Left lung (tissue), 10 donors: ENCODE data around the gene SLC12A7. TPM values are rescaled to one million over a fixed set of nuclear protein-coding genes. Genes with fewer than 3 reads are reported as not detected.
A peak's percentile ranks its signal among the peaks of the same experiment; 100 is the strongest.

Source experiments
- ATAC-seq: fragments of 200-7000 bp; cut with Tn5 transposase; one replicate; pipeline ENCODE4 v1.9.1; 2020; ENCODE audit warnings: moderate library complexity
- DNase-seq, 4 donors: peaks; one replicate each; pipeline ENCODE4 v3.0.0-alpha.2; 2013 to 2020
- H3K27ac ChIP-seq, 2 donors: fragments of 200-600 bp; sonication (generic) in 1 of 2; one replicate each; pipeline versions ENCODE4 v1.5.0 to v1.8.0; 2020 to 2021
- H3K27me3 ChIP-seq, 2 donors: fragments of 200-600 bp; sonication (generic) in 1 of 2; one replicate each; pipeline versions ENCODE4 v1.5.0 to v1.8.0; 2020 to 2021
- H3K36me3 ChIP-seq, 2 donors: fragments of 200-600 bp; sonication (generic) in 1 of 2; one replicate each; pipeline versions ENCODE4 v1.5.0 to v1.8.0; 2020 to 2021
- H3K4me1 ChIP-seq, 2 donors: fragments of 200-600 bp; one replicate each; pipeline ENCODE4 v1.8.0; 2021
- H3K4me3 ChIP-seq, 2 donors: fragments of 200-600 bp; sonication (generic) in 1 of 2; one replicate each; pipeline versions ENCODE4 v1.5.0 to v1.8.0; 2020 to 2021; ENCODE audit warnings: mild to moderate bottlenecking in 1 of 2
- H3K9me3 ChIP-seq, 2 donors: fragments of 200-600 bp; sonication (generic) in 1 of 2; one replicate each; pipeline versions ENCODE4 v1.5.0 to v1.8.0; 2020 to 2021
- intact Hi-C, 2 donors: fragments of 100-400 bp; cut with DNase I; formaldehyde crosslinking; loops; one replicate each; pipeline versions ENCODE4 v1.11.2 to v1.14.2; 2022
- polyA plus RNA-seq, 6 donors: library from polyadenylated mRNA; unstranded; fragments of 120-200 nt; gene quantifications; one replicate each; pipeline ENCODE4 v1.2.1, GENCODE V29; 2013; ENCODE audit not compliant: insufficient read length in 6 of 6
- total RNA-seq, 2 donors: library from RNA; stranded (reverse); fragmentation: NEBNext Ultra II Directional; extraction: Animal tissue kit (Norgen Biotek cat#: 25700); gene quantifications; one replicate each; pipeline ENCODE4 v1.2.1, GENCODE V29; 2021
- TF ChIP-seq, protein P1 (sequence below), 2 donors: fragments of 200-600 bp; sonication (generic) in 1 of 2; IDR thresholded peaks; one replicate each; pipeline versions ENCODE4 v1.5.0 to v1.8.0; 2021; ENCODE audit warnings: antibody characterized with exemption in 2 of 2
- donor health status: DM: no; HTN: yes; CAD: no.
- donor health status: DM: no; HTN: no; CAD: no.

SLC12A7 gene
- total and polyA plus RNA-seq, 8 donors: 28.1 to 45.0 (median 32.3) TPM

DNA sequence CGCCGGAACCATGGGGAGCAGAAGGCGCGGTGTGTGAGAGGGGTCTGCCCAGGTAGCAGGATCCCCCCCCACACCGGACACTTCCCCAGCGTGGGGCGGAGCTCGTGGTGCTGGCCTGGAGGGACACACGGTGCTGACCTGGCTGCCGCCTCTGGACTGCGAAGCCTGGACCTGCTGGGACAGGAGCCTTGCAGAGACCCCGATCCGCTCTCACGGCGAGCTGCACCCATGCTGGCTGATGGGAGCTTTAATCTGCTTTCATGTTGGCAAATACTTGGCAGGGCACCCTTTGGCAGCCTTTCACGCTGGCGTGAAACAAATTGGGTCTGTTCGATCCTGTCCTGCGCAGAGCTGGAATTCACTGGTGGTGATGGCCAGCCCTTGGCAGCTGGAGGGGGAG lies 95.8 kb downstream of the SLC12A7 start:
- intact Hi-C loops: no loop called here
- Histone ChIP-seq H3K27me3 (peaks cover 0 to 9% of the 10 kb centered on the region in 2 donors), H3K27ac (no peak overlapping the region), H3K36me3 (no peaks in the 10 kb centered on the region), H3K9me3 (no peaks in the 10 kb centered on the region), H3K4me3 (no peak overlapping the region), H3K4me1 (no peaks in the 10 kb centered on the region)
- ATAC-seq (no peak), DNase-seq (peak in 1 of 4 donors; percentile 76)
- TF ChIP-seq, protein P1, sequence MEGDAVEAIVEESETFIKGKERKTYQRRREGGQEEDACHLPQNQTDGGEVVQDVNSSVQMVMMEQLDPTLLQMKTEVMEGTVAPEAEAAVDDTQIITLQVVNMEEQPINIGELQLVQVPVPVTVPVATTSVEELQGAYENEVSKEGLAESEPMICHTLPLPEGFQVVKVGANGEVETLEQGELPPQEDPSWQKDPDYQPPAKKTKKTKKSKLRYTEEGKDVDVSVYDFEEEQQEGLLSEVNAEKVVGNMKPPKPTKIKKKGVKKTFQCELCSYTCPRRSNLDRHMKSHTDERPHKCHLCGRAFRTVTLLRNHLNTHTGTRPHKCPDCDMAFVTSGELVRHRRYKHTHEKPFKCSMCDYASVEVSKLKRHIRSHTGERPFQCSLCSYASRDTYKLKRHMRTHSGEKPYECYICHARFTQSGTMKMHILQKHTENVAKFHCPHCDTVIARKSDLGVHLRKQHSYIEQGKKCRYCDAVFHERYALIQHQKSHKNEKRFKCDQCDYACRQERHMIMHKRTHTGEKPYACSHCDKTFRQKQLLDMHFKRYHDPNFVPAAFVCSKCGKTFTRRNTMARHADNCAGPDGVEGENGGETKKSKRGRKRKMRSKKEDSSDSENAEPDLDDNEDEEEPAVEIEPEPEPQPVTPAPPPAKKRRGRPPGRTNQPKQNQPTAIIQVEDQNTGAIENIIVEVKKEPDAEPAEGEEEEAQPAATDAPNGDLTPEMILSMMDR (IDR thresholded peaks at IDR 0.05): no peak

DNA sequence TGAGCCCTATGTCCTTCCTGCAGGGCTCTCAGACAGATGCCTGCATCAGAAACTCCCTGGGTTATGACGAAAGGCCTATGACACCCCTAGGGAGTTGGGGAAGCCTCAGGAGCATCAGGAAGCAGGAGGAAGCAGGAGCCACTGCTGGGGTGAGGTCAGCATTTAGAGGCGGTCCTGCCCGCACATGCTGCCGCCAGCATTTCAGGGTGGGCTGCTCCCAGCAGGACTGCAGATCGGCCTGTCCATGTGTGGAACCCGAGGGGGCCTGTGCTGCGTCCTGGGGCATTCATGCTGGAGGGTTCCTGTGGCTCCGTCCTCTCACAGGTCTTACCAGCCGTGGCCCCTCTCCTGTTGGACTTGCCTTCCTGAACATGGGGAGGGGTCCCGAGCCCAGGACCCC lies 96.4 kb downstream of the SLC12A7 start:
- Histone ChIP-seq H3K4me3 (no peak overlapping the region), H3K27ac (no peak overlapping the region), H3K4me1 (peaks cover 0 to 3% of the 10 kb centered on the region in 2 donors), H3K9me3 (no peaks in the 10 kb centered on the region), H3K27me3 (peaks cover 0 to 15% of the 10 kb centered on the region in 2 donors), H3K36me3 (no peaks in the 10 kb centered on the region)
- DNase-seq (peak in 1 of 4 donors; percentile 57), ATAC-seq (no peak)
- intact Hi-C loops: no loop called here
- TF ChIP-seq, protein P1 (IDR thresholded peaks at IDR 0.05): no peak

DNA sequence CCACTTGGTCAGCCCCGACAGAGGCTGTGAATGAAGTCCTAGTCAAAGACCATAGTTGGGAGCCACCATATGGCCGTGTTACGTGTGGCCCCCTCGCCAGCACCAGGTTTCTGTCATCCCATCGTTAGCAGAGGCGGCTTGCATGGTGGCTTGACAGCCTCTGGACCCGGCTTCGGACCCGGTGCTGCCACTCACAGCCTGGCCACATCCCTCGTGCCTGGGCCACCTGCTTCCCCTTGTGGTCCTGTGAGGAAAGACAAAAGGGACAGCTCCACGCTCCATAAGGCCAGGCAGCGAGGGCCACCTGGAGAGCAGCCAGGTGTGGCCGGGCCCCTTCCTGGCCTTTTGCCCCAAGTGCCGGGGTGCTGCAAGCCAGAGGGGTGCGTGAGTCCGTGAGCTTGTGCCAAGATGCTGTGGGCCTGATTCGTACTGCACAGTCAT lies 97.1 kb downstream of the SLC12A7 start:
- H3K27ac ChIP-seq: no peak overlapping the region
- DNase-seq (peak in 1 of 4 donors; percentile 66), ATAC-seq (no peak)

DNA sequence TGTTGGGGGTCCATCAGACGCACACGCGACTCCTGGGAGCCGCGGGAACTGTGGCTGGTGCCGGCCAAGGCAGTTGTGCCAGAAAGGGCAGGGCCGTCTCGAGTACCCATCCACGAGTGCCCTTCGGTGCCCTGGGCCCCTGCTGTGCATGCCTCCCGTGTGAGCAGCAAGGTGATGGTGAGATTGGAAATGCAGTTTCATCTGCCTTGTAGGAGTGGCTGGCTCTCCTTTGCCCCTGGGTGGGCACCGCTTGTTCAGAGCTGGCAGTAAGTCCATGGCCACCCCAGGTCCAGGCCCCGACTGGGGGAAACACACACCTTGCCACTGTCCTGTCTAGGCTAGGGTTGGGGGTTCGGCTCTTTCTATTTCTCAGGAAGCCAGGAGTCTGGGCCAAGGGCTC lies 97.5 kb downstream of the SLC12A7 start:
- Histone ChIP-seq H3K27me3 (peaks cover 7 to 26% of the 10 kb centered on the region in 2 donors), H3K27ac (no peak overlapping the region), H3K36me3 (no peaks in the 10 kb centered on the region), H3K9me3 (no peaks in the 10 kb centered on the region), H3K4me3 (no peak overlapping the region), H3K4me1 (peaks cover 3 to 4% of the 10 kb centered on the region in 2 donors)
- intact Hi-C loops: no loop called here
- ATAC-seq (no peak), DNase-seq (peak in 1 of 4 donors; percentile 68)
- TF ChIP-seq, protein P1 (IDR thresholded peaks at IDR 0.05): no peak

More for the DNA sequence above, 97.1 kb downstream of the SLC12A7 start:
- Histone ChIP-seq H3K4me3 (no peak overlapping the region), H3K36me3 (no peaks in the 10 kb centered on the region), H3K27me3 (peaks cover 3 to 22% of the 10 kb centered on the region in 2 donors), H3K9me3 (no peaks in the 10 kb centered on the region), H3K4me1 (peaks cover 0 to 3% of the 10 kb centered on the region in 2 donors)
- intact Hi-C loops: no loop called here
- TF ChIP-seq, protein P1 (IDR thresholded peaks at IDR 0.05): no peak

DNA sequence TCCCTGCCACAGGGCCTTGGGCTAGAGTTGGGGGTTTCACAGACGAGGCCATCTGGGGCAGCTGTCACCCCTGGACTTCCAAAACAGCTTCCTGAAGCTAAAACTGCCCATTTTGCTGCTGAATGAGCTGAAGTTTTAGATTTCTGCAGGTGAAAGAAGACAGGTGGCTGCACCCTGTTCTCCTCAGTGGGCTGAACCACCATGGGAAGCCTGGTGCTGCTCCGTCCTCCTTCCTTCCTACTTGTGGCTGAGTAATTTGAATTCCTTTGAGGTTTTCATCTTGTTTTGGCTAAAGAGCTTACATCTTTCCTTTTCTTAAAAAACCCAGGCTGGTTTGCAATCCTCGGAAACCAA lies 97.9 kb downstream of the SLC12A7 start:
- DNase-seq (no peak), ATAC-seq (no peak)
- Histone ChIP-seq H3K9me3 (no peaks in the 10 kb centered on the region), H3K36me3 (no peaks in the 10 kb centered on the region), H3K27me3 (peaks cover 11 to 30% of the 10 kb centered on the region in 2 donors), H3K27ac (no peak overlapping the region), H3K4me1 (peaks cover 3 to 9% of the 10 kb centered on the region in 2 donors), H3K4me3 (no peak overlapping the region)
- TF ChIP-seq, protein P1 (IDR thresholded peaks at IDR 0.05): no peak
- intact Hi-C loops: no loop called here
